Esophagus squamous epithelium (tissue), 4 donors: ENCODE results near the gene SEC31A.

ENCODE experiments used
- POLR2A ChIP-seq, 4 donors: fragments of 450-650 bp; IDR thresholded peaks; one replicate each; pipeline ENCODE4 v1.6.1; 2017; ENCODE audit warnings: antibody characterized with exemption in 4 of 4, mild to moderate bottlenecking in 4 of 4, moderate library complexity in 3 of 4
- TF ChIP-seq, protein P1 (sequence below), 6 experiments: fragments of 450-650 bp in 4 of 6; fragments of 200-600 bp in 2 of 6; sonication (generic) in 2 of 6; IDR thresholded peaks; one replicate each; pipeline ENCODE4 v1.5.1; 2016 to 2019; ENCODE audit warnings: antibody characterized with exemption in 6 of 6, mild to moderate bottlenecking in 4 of 6, moderate library complexity in 4 of 6

DNA sequence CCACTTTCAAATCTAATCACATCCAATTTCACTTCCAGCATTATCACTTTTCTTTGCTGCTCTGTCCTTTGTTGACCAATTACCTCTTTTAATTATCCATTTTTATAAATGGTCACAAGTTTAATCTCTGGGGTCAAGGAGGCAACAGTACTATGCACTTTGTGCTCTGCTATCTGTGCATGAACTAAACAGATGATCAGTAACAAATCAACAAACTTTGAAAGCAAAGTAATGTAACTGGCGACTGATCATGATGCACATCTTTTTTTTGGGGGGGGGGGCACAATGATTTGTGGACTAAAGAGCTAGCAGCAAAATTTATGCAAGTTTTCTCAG is 1.5 kb upstream of the SEC31A start:
- TF ChIP-seq, protein P1, sequence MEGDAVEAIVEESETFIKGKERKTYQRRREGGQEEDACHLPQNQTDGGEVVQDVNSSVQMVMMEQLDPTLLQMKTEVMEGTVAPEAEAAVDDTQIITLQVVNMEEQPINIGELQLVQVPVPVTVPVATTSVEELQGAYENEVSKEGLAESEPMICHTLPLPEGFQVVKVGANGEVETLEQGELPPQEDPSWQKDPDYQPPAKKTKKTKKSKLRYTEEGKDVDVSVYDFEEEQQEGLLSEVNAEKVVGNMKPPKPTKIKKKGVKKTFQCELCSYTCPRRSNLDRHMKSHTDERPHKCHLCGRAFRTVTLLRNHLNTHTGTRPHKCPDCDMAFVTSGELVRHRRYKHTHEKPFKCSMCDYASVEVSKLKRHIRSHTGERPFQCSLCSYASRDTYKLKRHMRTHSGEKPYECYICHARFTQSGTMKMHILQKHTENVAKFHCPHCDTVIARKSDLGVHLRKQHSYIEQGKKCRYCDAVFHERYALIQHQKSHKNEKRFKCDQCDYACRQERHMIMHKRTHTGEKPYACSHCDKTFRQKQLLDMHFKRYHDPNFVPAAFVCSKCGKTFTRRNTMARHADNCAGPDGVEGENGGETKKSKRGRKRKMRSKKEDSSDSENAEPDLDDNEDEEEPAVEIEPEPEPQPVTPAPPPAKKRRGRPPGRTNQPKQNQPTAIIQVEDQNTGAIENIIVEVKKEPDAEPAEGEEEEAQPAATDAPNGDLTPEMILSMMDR (IDR thresholded peaks at IDR 0.05): no peak
- no peak for TF ChIP-seq POLR2A (IDR thresholded peaks at IDR 0.05)
